ACC112 (cell line): ENCODE data around the gene RAP2A.

ENCODE experiments used
- H2AFZ ChIP-seq: fragments of 200-600 bp; sonication (generic); one replicate; pipeline ENCODE4 v1.6.0; 2017; ENCODE audit warnings: antibody characterized with exemption, low read length; ENCODE audit not compliant: unreplicated experiment
- H3K27ac ChIP-seq: fragments of 200-600 bp; sonication (generic); 2 replicates; pipeline ENCODE4 v1.5.1; 2014; ENCODE audit warnings: low read depth, mild to moderate bottlenecking, antibody characterized with exemption, low read length, moderate library complexity
- H3K27me3 ChIP-seq: fragments of 200-600 bp; sonication (generic); 2 replicates; pipeline ENCODE4 v1.6.1; 2014; ENCODE audit warnings: mild to moderate bottlenecking, antibody characterized with exemption, low read length, moderate library complexity, mixed read lengths; ENCODE audit not compliant: insufficient read depth
- H3K36me3 ChIP-seq: fragments of 200-600 bp; sonication (generic); 2 replicates; pipeline ENCODE4 v1.6.1; 2016; ENCODE audit warnings: mild to moderate bottlenecking, antibody characterized with exemption, low read length, moderate library complexity, mixed read lengths; ENCODE audit not compliant: insufficient read depth
- H3K4me1 ChIP-seq: fragments of 200-600 bp; sonication (generic); one replicate; pipeline ENCODE4 v1.6.1; 2016; ENCODE audit warnings: low read length, mixed read lengths; ENCODE audit not compliant: insufficient read depth, unreplicated experiment, control insufficient read depth
- H3K4me3 ChIP-seq: fragments of 200-600 bp; sonication (generic); 2 replicates; pipeline ENCODE4 v1.5.1; 2014; ENCODE audit warnings: mild to moderate bottlenecking, low read depth, low read length
- H3K79me2 ChIP-seq: fragments of 200-600 bp; sonication (generic); one replicate; pipeline ENCODE4 v1.6.0; 2016; ENCODE audit warnings: low read length; ENCODE audit not compliant: control insufficient read depth, unreplicated experiment, insufficient read depth

The RAP2A gene

GRCh38 chr13:97474349-97474980, 40.5 kb downstream of the RAP2A start:
- Histone ChIP-seq H3K27ac (no peak overlapping the region), H3K4me1 (no peaks in the 10 kb centered on the region), H3K4me3 (no peak overlapping the region)

GRCh38 chr13:97475011-97475410, 41.0 kb downstream of the RAP2A start:
- H3K27ac ChIP-seq = no peak overlapping the region

More at GRCh38 chr13:97474349-97474980, 40.5 kb downstream of the RAP2A start:
- H3K27me3 ChIP-seq = no peaks in the 10 kb centered on the region
- H2AFZ ChIP-seq = no peak overlapping the region
- no peaks in the 10 kb centered on the region for H3K36me3 ChIP-seq
- no peaks in the 10 kb centered on the region for H3K79me2 ChIP-seq

GRCh38 chr13:97477844-97478243, 43.9 kb downstream of the RAP2A start:
- Histone ChIP-seq H3K27ac (no peak overlapping the region), H3K4me1 (no peaks in the 10 kb centered on the region), H3K79me2 (no peaks in the 10 kb centered on the region), H3K27me3 (no peaks in the 10 kb centered on the region), H3K36me3 (no peaks in the 10 kb centered on the region), H2AFZ (no peak overlapping the region), H3K4me3 (no peak overlapping the region)

More at GRCh38 chr13:97475011-97475410, 41.0 kb downstream of the RAP2A start:
- Histone ChIP-seq H3K4me3 (no peak overlapping the region), H3K79me2 (no peaks in the 10 kb centered on the region), H3K27me3 (no peaks in the 10 kb centered on the region), H3K4me1 (no peaks in the 10 kb centered on the region), H2AFZ (no peak overlapping the region), H3K36me3 (no peaks in the 10 kb centered on the region)

- Histone ChIP-seq H2AFZ (no peak overlapping the region), H3K36me3 (no peaks in the 10 kb centered on the region), H3K79me2 (no peaks in the 10 kb centered on the region), H3K27me3 (no peaks in the 10 kb centered on the region), H3K4me3 (no peak overlapping the region), H3K4me1 (no peaks in the 10 kb centered on the region), H3K27ac (no peak overlapping the region)
Observed at GRCh38 chr13:97478247-97478646, 44.3 kb downstream of the RAP2A start.

GRCh38 chr13:97483465-97483864, 49.5 kb downstream of the RAP2A start:
- Histone ChIP-seq H2AFZ (no peak overlapping the region), H3K4me3 (no peak overlapping the region), H3K27ac (no peak overlapping the region), H3K4me1 (no peaks in the 10 kb centered on the region), H3K79me2 (no peaks in the 10 kb centered on the region), H3K27me3 (no peaks in the 10 kb centered on the region), H3K36me3 (no peaks in the 10 kb centered on the region)

- no peak overlapping the region for H2AFZ ChIP-seq
Observed at GRCh38 chr13:97484301-97484700, 50.3 kb downstream of the RAP2A start.

GRCh38 chr13:97485320-97485719, 51.4 kb downstream of the RAP2A start:
- Histone ChIP-seq H3K4me1 (no peaks in the 10 kb centered on the region), H3K36me3 (no peaks in the 10 kb centered on the region), H3K79me2 (no peaks in the 10 kb centered on the region), H3K27ac (no peak overlapping the region), H3K27me3 (no peaks in the 10 kb centered on the region), H3K4me3 (no peak overlapping the region), H2AFZ (no peak overlapping the region)

More at GRCh38 chr13:97484301-97484700, 50.3 kb downstream of the RAP2A start:
- Histone ChIP-seq H3K27me3 (no peaks in the 10 kb centered on the region), H3K36me3 (no peaks in the 10 kb centered on the region), H3K27ac (no peak overlapping the region), H3K79me2 (no peaks in the 10 kb centered on the region), H3K4me1 (no peaks in the 10 kb centered on the region), H3K4me3 (no peak overlapping the region)

- Histone ChIP-seq H3K4me1 (no peaks in the 10 kb centered on the region), H2AFZ (no peak overlapping the region), H3K27ac (no peak overlapping the region), H3K27me3 (no peaks in the 10 kb centered on the region), H3K79me2 (no peaks in the 10 kb centered on the region), H3K4me3 (no peak overlapping the region), H3K36me3 (no peaks in the 10 kb centered on the region; the same call in 1 of the 2 replicates)
Observed at GRCh38 chr13:97490702-97491307, 56.8 kb downstream of the RAP2A start.

- no peaks in the 10 kb centered on the region for H3K27me3 ChIP-seq
- no peaks in the 10 kb centered on the region for H3K79me2 ChIP-seq
- H2AFZ ChIP-seq = no peak overlapping the region
- H3K4me3 ChIP-seq = no peak overlapping the region
- H3K27ac ChIP-seq = no peak overlapping the region
- no peaks in the 10 kb centered on the region; the same call in 1 of the 2 replicates for H3K36me3 ChIP-seq
- no peaks in the 10 kb centered on the region for H3K4me1 ChIP-seq
Observed at GRCh38 chr13:97491452-97491851, 57.5 kb downstream of the RAP2A start.

GRCh38 chr13:97492257-97492656, 58.3 kb downstream of the RAP2A start:
- H3K4me3 ChIP-seq = no peak overlapping the region
- no peak overlapping the region for H3K27ac ChIP-seq
- H2AFZ ChIP-seq = no peak overlapping the region
- no peaks in the 10 kb centered on the region for H3K79me2 ChIP-seq
- no peaks in the 10 kb centered on the region; the same call in 1 of the 2 replicates for H3K36me3 ChIP-seq
- H3K27me3 ChIP-seq = no peaks in the 10 kb centered on the region
- H3K4me1 ChIP-seq = no peaks in the 10 kb centered on the region
